BE2C (cell line): Measurements from ENCODE around the gene CASZ1.

Experiments used
- DNase-seq: peaks from one replicate; pipeline ENCODE4 v3.0.0-alpha.2; 2020
- H3K27me3 ChIP-seq: fragments of 250-450 bp; sonication (Bioruptor Pico); 2 replicates; pipeline ENCODE4 v1.5.1; 2020; ENCODE audit warnings: mild to moderate bottlenecking
- H3K36me3 ChIP-seq: fragments of 250-450 bp; sonication (Bioruptor Pico); 2 replicates; pipeline ENCODE4 v1.5.1; 2020; ENCODE audit warnings: mild to moderate bottlenecking
- H3K4me1 ChIP-seq: fragments of 250-450 bp; sonication (Bioruptor Pico); 2 replicates; pipeline ENCODE4 v1.5.1; 2020
- H3K4me3 ChIP-seq: 2 replicates; pipeline ENCODE4 v1.5.1; 2011; ENCODE audit warnings: low read depth, low read length
- H3K9me3 ChIP-seq: fragments of 250-450 bp; sonication (Bioruptor Pico); 2 replicates; pipeline ENCODE4 v1.5.1; 2020
- TF ChIP-seq, protein P1 (sequence below): IDR thresholded peaks from 2 replicates; pipeline ENCODE4 v1.5.1; 2012; ENCODE audit warnings: mild to moderate bottlenecking, low read depth, low read length

The CASZ1 gene

DNA sequence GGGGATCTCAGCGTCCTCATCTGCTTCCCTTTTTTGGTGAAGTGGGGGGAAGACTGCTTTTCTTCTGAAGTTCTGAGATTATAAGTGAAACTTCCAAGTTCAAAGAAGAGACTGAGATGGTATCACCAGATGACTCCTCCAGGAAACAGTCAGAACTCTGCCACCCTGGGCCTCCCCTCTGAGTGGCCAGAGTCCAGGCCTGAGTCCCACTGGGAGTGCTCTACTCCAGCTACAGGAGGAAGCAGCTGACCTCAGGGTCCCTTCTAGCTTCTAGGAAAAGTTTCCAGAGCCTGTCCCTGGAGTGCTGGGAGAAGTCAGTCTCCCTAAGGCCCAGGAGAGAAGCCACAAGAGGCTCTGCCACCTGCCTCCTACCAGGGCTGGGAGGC lies 104.7 kb downstream of the CASZ1 start:
- H3K9me3 ChIP-seq, result no peaks in the 10 kb centered on the region
- H3K4me3 ChIP-seq, result no peak overlapping the region
- no peaks in the 10 kb centered on the region; the same call in 1 of the 2 replicates for H3K4me1 ChIP-seq
- no peaks in the 10 kb centered on the region for H3K36me3 ChIP-seq
- no peaks in the 10 kb centered on the region for H3K27me3 ChIP-seq
- DNase-seq, result no peak
- TF ChIP-seq, protein P1, sequence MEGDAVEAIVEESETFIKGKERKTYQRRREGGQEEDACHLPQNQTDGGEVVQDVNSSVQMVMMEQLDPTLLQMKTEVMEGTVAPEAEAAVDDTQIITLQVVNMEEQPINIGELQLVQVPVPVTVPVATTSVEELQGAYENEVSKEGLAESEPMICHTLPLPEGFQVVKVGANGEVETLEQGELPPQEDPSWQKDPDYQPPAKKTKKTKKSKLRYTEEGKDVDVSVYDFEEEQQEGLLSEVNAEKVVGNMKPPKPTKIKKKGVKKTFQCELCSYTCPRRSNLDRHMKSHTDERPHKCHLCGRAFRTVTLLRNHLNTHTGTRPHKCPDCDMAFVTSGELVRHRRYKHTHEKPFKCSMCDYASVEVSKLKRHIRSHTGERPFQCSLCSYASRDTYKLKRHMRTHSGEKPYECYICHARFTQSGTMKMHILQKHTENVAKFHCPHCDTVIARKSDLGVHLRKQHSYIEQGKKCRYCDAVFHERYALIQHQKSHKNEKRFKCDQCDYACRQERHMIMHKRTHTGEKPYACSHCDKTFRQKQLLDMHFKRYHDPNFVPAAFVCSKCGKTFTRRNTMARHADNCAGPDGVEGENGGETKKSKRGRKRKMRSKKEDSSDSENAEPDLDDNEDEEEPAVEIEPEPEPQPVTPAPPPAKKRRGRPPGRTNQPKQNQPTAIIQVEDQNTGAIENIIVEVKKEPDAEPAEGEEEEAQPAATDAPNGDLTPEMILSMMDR, result no peak

DNA sequence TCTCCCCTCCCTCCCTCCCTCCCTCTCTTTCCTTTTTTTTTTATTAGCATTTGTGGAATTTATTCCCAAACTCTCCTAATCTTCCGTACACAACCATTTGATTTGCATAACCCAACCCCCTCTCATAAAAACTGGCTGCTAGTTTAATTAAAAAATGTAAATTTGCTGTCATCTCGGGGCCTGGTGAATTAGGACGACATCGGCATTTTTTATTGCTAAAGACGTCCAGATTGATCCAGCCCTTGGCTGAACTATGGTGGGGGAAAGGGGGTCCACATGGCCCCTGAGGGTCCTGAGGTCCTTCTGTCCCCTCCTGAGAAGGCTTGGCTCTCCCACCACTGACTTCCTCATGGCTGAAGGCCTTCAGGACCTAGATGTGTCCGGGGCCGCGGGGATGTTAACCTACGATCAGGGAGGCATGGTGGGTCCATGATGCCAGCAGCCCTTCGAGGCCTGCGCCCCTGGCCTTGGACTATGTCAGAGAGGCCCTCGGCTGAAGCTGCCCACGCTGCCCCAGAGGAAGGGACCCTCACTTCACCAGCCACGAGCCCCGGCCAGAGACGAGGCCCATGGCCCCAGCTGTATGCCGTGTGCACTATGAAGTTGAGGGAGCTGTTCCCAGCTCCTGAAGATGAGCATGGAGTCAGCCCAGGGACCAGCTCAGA lies 105.2 kb downstream of the CASZ1 start:
- Histone ChIP-seq H3K27me3 (no peaks in the 10 kb centered on the region), H3K36me3 (no peaks in the 10 kb centered on the region), H3K9me3 (no peaks in the 10 kb centered on the region), H3K4me3 (no peak overlapping the region), H3K4me1 (peaks cover under 1% of the 10 kb centered on the region; the same call in 1 of the 2 replicates)
- no peak for DNase-seq
- TF ChIP-seq, protein P1, result no peak

DNA sequence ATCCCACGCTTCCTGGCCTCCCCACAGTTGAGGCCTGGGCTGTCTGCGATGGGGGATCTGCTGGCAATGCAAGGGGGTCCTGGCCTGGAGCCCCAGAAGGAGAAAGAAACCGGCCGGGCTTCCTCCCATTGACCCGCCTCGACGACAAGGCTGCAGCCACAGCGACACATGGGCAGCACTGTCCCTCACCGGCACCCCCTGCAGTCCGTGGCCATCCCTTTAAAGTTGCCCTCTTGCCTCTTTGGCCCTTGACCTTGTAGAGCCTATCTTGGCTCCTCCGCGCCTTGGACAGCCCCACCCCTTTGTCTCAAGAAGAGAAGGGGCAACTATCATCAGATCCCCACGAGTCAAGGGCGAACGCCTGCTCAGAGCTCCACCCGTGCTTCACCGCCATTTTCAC lies 106.0 kb downstream of the CASZ1 start:
- Histone ChIP-seq H3K4me1 (peaks cover 3% of the 10 kb centered on the region; the same call in 1 of the 2 replicates), H3K36me3 (no peaks in the 10 kb centered on the region), H3K9me3 (no peaks in the 10 kb centered on the region), H3K27me3 (no peaks in the 10 kb centered on the region), H3K4me3 (no peak overlapping the region)
- no peak for DNase-seq
- TF ChIP-seq, protein P1, result no peak

DNA sequence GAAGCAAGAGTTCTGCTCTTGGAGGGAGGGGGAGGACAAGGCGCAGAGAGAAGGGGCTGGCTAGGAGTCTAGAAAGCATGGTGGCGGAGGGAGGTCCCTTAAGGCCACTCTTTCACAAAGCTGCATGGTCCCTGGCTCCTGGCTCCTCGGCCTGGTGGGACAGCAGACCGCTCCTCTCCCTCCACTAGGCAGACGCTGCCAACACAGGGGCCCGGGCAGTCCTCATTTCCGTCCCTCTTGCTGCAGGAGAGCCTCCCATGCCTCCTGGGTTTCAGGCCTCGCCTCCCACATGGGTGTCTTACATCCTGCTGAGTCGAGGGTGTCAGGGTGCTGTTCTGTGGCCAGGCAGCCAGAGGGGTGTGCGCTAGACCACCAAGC lies 108.0 kb downstream of the CASZ1 start:
- no peak for DNase-seq

DNA sequence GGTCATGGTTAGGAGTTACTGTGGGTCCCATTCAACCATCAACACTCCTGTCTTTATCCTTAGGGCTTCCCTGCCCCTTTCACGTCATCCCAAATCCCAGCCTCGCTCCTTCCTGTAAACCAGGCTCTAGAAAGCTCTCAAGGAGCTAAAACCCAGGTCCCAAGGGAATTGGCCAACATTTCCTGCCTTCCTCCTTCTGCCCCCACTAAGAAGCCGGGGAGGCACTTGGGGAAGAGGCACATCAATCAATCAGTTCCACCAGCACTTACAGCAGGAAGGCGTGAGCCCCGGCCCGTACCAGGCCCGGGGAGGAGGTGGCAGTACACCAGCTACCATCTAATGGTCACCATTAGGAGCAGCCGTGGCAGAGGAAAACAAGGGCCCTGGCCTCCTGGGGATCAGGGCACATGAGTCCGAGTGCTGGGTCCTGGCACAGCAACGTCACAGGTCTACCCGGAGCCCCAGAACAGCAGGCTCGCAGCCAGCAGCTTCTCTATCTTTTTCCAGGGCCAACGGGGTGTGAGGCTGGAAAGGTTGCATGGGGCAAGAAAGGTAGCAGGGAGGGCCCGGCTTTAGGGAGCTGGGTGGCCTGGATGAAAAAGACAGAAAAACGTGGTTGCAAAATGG lies 108.6 kb downstream of the CASZ1 start:
- no peak for DNase-seq
- Histone ChIP-seq H3K27me3 (no peaks in the 10 kb centered on the region), H3K4me1 (peaks cover 5% of the 10 kb centered on the region), H3K36me3 (no peaks in the 10 kb centered on the region), H3K9me3 (no peaks in the 10 kb centered on the region), H3K4me3 (no peak overlapping the region)
- TF ChIP-seq, protein P1, result no peak

More for the DNA sequence above, 108.0 kb downstream of the CASZ1 start:
- no peaks in the 10 kb centered on the region for H3K9me3 ChIP-seq
- TF ChIP-seq, protein P1, result no peak
- no peaks in the 10 kb centered on the region for H3K27me3 ChIP-seq
- no peak overlapping the region for H3K4me3 ChIP-seq
- H3K4me1 ChIP-seq, result peaks cover 3% of the 10 kb centered on the region; the same call in 1 of the 2 replicates
- no peaks in the 10 kb centered on the region for H3K36me3 ChIP-seq

DNA sequence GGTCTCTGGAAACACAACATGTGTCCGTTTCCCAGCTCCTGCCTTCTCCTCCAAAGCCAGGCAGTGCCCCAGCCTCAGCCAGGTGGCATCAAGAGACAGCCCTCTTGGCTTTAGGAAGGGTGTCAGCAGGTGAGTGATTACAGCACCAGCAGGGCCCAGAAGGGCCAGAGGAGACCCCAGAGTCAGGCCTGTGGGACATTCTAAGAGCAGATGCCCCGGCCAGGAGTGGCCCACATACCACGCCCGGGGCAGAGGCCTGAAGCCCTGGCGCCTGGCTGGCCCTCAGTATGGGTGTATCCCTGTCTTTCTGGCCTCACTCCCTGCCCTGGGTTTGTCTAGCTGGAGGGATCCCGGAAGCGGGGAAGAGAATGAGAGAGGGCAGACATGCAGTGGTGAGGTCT lies 109.2 kb downstream of the CASZ1 start:
- TF ChIP-seq, protein P1, result no peak
- no peak overlapping the region for H3K4me3 ChIP-seq
- DNase-seq, result no peak
- H3K4me1 ChIP-seq, result peaks cover 8% of the 10 kb centered on the region
- no peaks in the 10 kb centered on the region for H3K36me3 ChIP-seq
- no peaks in the 10 kb centered on the region for H3K9me3 ChIP-seq
- no peaks in the 10 kb centered on the region for H3K27me3 ChIP-seq
